ENCODE measurements around the gene FSCN2. TPM values are rescaled to one million over a fixed set of nuclear protein-coding genes. Genes with fewer than 3 reads are reported as not detected.
A peak's percentile ranks its signal among the peaks of the same experiment; 100 is the strongest.

Gene FSCN2
- total RNA-seq, 1 experiment from 2014 or later: 1.2 TPM

DNA sequence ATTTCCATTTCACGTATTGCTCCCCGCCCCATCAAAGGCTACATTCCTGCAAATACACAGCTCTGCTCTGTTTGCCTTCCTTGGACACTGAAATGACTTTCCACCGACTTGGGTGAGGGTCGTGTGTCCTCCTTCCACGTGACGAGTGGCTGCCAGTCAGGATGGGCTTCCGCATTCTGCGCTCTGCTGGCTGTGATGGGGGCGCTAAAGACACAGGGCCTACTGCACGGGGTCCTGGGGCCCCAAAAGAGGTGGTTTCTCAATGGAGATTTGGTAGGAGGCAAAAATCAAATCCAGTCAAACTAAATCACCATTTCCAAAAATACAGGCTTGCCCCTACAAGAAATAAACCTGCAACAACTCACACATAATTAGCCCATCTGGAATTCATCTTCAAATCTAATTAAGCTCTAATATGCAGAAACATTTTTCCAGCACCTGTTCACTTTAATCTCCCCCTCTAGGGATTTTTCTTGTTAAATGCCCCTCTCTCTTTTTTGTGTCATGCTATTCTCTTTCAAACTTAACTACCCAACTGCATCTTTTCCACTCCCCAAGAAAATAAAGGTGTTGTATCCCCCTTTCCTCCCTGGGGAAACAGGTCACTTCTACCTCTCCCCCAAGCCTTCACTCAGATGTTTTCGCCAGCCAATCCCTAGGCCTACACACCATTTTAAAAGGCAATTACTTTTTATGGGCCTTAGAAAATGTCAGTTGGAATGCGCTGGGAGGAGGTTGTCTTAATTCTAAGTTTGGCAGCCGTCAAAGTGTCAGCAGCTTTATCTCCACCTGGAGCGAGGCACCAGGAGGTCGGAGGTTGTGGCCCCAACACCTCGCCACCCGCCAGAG is 45.8 kb downstream of the FSCN2 start:
- in situ Hi-C loops (cut with HindIII; ENCODE audit: low pct_unique_long_range_greater_than_20kb, low sequenced_read_pairs): no loop called here
- H3K4me1 ChIP-seq (ENCODE audit: control insufficient read depth, insufficient read depth, low read length): peaks cover 77% of the 10 kb centered on the region
- ATAC-seq: peak; percentile 14; the same call in 1 of the 2 replicates
- H3K36me3 ChIP-seq (ENCODE audit: control insufficient read depth, insufficient read depth, low read length): peaks cover 25% of the 10 kb centered on the region
- CTCF ChIA-PET: no interaction called here
- no peaks in the 10 kb centered on the region for H3K27me3 ChIP-seq (ENCODE audit: control insufficient read depth, insufficient read depth, low read length)
- TF ChIP-seq, protein P1, sequence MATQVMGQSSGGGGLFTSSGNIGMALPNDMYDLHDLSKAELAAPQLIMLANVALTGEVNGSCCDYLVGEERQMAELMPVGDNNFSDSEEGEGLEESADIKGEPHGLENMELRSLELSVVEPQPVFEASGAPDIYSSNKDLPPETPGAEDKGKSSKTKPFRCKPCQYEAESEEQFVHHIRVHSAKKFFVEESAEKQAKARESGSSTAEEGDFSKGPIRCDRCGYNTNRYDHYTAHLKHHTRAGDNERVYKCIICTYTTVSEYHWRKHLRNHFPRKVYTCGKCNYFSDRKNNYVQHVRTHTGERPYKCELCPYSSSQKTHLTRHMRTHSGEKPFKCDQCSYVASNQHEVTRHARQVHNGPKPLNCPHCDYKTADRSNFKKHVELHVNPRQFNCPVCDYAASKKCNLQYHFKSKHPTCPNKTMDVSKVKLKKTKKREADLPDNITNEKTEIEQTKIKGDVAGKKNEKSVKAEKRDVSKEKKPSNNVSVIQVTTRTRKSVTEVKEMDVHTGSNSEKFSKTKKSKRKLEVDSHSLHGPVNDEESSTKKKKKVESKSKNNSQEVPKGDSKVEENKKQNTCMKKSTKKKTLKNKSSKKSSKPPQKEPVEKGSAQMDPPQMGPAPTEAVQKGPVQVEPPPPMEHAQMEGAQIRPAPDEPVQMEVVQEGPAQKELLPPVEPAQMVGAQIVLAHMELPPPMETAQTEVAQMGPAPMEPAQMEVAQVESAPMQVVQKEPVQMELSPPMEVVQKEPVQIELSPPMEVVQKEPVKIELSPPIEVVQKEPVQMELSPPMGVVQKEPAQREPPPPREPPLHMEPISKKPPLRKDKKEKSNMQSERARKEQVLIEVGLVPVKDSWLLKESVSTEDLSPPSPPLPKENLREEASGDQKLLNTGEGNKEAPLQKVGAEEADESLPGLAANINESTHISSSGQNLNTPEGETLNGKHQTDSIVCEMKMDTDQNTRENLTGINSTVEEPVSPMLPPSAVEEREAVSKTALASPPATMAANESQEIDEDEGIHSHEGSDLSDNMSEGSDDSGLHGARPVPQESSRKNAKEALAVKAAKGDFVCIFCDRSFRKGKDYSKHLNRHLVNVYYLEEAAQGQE (IDR thresholded peaks at IDR 0.05; ENCODE audit: insufficient read depth in 1 of 2, low read depth in 2 of 2, low read length in 1 of 2): no peak
- TF ChIP-seq SIN3A (IDR thresholded peaks at IDR 0.05; ENCODE audit: borderline replicate concordance, insufficient read depth, low read depth, low read length): no peak
- peak; percentile 96 for TF ChIP-seq TCF7L2 (IDR thresholded peaks at IDR 0.05; ENCODE audit: low read depth, low read length)
- TF ChIP-seq POLR2AphosphoS5 (IDR thresholded peaks at IDR 0.05; ENCODE audit: low read depth, low read length): peak; percentile 27; the same call in 1 of the 2 replicates
- TF ChIP-seq, protein P2, sequence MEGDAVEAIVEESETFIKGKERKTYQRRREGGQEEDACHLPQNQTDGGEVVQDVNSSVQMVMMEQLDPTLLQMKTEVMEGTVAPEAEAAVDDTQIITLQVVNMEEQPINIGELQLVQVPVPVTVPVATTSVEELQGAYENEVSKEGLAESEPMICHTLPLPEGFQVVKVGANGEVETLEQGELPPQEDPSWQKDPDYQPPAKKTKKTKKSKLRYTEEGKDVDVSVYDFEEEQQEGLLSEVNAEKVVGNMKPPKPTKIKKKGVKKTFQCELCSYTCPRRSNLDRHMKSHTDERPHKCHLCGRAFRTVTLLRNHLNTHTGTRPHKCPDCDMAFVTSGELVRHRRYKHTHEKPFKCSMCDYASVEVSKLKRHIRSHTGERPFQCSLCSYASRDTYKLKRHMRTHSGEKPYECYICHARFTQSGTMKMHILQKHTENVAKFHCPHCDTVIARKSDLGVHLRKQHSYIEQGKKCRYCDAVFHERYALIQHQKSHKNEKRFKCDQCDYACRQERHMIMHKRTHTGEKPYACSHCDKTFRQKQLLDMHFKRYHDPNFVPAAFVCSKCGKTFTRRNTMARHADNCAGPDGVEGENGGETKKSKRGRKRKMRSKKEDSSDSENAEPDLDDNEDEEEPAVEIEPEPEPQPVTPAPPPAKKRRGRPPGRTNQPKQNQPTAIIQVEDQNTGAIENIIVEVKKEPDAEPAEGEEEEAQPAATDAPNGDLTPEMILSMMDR (IDR thresholded peaks at IDR 0.05): no peak
- H3K4me3 ChIP-seq (ENCODE audit: low read depth in 2 of 2, low read length in 2 of 2): no peak overlapping the region
- H3K9me3 ChIP-seq (ENCODE audit: control insufficient read depth, insufficient read depth, low read depth, low read length): no peaks in the 10 kb centered on the region
- no TSS peak for BruUV-seq (replicated peaks)
- intact Hi-C loops (cut with micrococcal nuclease; ENCODE audit: unreplicated experiment): no loop called here
- H3K27ac ChIP-seq (ENCODE audit: low read length): peak overlapping the region; percentile 100
- no peak for DNase-seq (ENCODE audit: low read depth, low spot score)
- POLR2A ChIA-PET: interaction anchor here (0.6 kb wide), 2 partner anchors 15 to 18 kb away, joined by 5 to 6 read pairs; no protein-coding TSS in a partner anchor

DNA sequence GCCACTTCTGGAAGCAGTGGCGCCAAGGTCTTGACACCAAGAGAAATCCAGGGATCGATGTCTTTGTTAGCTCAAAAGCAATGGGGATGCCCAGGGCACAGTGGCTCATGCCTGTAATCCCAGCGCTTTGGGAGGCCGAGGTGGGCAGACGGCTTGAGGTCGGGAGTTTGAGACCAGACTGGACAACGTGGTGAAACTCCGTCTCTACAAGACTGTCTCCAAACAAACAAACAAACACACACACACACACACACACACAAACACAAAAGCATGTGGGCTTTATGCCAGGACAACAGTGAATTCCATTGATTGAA is 46.4 kb downstream of the FSCN2 start:
- in situ Hi-C loops (cut with HindIII; ENCODE audit: low pct_unique_long_range_greater_than_20kb, low sequenced_read_pairs) (no loop called here), intact Hi-C loops (cut with micrococcal nuclease; ENCODE audit: unreplicated experiment) (no loop called here)
- DNase-seq (ENCODE audit: low read depth, low spot score): no peak
- Histone ChIP-seq H3K36me3 (ENCODE audit: control insufficient read depth, insufficient read depth, low read length) (peaks cover 25% of the 10 kb centered on the region; the same call in 1 of the 2 replicates), H3K27ac (ENCODE audit: low read length) (peak overlapping the region; percentile 100), H3K4me3 (ENCODE audit: low read depth in 2 of 2, low read length in 2 of 2) (no peak overlapping the region), H3K27me3 (ENCODE audit: control insufficient read depth, insufficient read depth, low read length) (no peaks in the 10 kb centered on the region), H3K9me3 (ENCODE audit: control insufficient read depth, insufficient read depth, low read depth, low read length) (no peaks in the 10 kb centered on the region), H3K4me1 (ENCODE audit: control insufficient read depth, insufficient read depth, low read length) (peaks cover 77% of the 10 kb centered on the region)
- no TSS peak for BruUV-seq (replicated peaks)
- CTCF ChIA-PET: no interaction called here
- TF ChIP-seq SIN3A (IDR thresholded peaks at IDR 0.05; ENCODE audit: borderline replicate concordance, insufficient read depth, low read depth, low read length): no peak
- TF ChIP-seq TCF7L2 (IDR thresholded peaks at IDR 0.05; ENCODE audit: low read depth, low read length): peak; percentile 37; the same call in 1 of the 2 replicates
- POLR2A ChIA-PET: interaction anchor here (0.5 to 0.8 kb wide), 2 partner anchors 8 to 12 kb away, joined by 8 to 9 read pairs; no protein-coding TSS in a partner anchor
- ATAC-seq: no peak

DNA sequence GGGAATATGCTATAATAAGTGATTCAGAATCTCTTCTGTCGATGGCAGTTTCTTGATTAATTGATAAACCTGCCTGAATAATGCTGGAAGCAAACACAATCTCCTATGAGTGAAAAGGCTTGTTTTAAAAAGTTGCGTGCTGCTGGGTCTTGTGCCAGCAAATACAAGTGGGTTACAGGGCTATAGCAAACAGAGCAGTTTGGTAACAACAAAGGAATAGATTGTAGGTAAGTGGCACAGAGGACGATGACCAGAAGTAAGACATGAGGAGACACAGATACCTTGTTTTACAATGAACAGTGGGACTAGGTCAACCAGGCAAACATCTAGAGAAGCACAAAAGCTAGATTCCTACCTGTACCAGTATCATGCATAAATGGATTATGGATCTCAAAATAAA is 47.7 kb downstream of the FSCN2 start:
- intact Hi-C loops (cut with micrococcal nuclease; ENCODE audit: unreplicated experiment): no loop called here
- peaks cover 23% of the 10 kb centered on the region; the same call in 1 of the 2 replicates for H3K36me3 ChIP-seq (ENCODE audit: control insufficient read depth, insufficient read depth, low read length)
- POLR2A ChIA-PET: no interaction called here

More for the DNA sequence above, 47.7 kb downstream of the FSCN2 start:
- Histone ChIP-seq H3K4me3 (ENCODE audit: low read depth in 2 of 2, low read length in 2 of 2) (no peak overlapping the region), H3K27me3 (ENCODE audit: control insufficient read depth, insufficient read depth, low read length) (no peaks in the 10 kb centered on the region), H3K27ac (ENCODE audit: low read length) (peak overlapping the region; percentile 100), H3K9me3 (ENCODE audit: control insufficient read depth, insufficient read depth, low read depth, low read length) (no peaks in the 10 kb centered on the region), H3K4me1 (ENCODE audit: control insufficient read depth, insufficient read depth, low read length) (peaks cover 83% of the 10 kb centered on the region)
- no TSS peak for BruUV-seq (replicated peaks)
- no peak for ATAC-seq
- DNase-seq (ENCODE audit: low read depth, low spot score): no peak
- in situ Hi-C loops (cut with HindIII; ENCODE audit: low pct_unique_long_range_greater_than_20kb, low sequenced_read_pairs): no loop called here
- CTCF ChIA-PET: no interaction called here
- TF ChIP-seq, protein P1 (IDR thresholded peaks at IDR 0.05; ENCODE audit: insufficient read depth in 1 of 2, low read depth in 2 of 2, low read length in 1 of 2): no peak
- TF ChIP-seq, protein P2 (IDR thresholded peaks at IDR 0.05): no peak
- TF ChIP-seq SIN3A (IDR thresholded peaks at IDR 0.05; ENCODE audit: borderline replicate concordance, insufficient read depth, low read depth, low read length) (no peak), POLR2AphosphoS5 (IDR thresholded peaks at IDR 0.05; ENCODE audit: low read depth, low read length) (no peak), TCF7L2 (IDR thresholded peaks at IDR 0.05; ENCODE audit: low read depth, low read length) (no peak)

Data from Panc1 (cell line).